RPMI8226 (cell line): ENCODE measurements around the gene NAALADL1.

Source experiments
- DNase-seq: peaks from one replicate; pipeline ENCODE4 v3.0.0-alpha.2; 2015

Gene NAALADL1

GRCh38 chr11:65083134-65083833 lies 24.9 kb upstream of the NAALADL1 start:
- no peak for DNase-seq

GRCh38 chr11:65078786-65079342 lies 20.5 kb upstream of the NAALADL1 start:
- no peak for DNase-seq

GRCh38 chr11:65078151-65078550 lies 19.8 kb upstream of the NAALADL1 start:
- peak; percentile 74 for DNase-seq

- peak; percentile 35 for DNase-seq
Observed at GRCh38 chr11:65077451-65077850, 19.1 kb upstream of the NAALADL1 start.

GRCh38 chr11:65072631-65072966 lies 14.2 kb upstream of the NAALADL1 start:
- DNase-seq = no peak

- DNase-seq = no peak
Observed at GRCh38 chr11:65071907-65072630, 13.7 kb upstream of the NAALADL1 start.

- no peak for DNase-seq
Observed at GRCh38 chr11:65069217-65069616, 10.9 kb upstream of the NAALADL1 start.

GRCh38 chr11:65067446-65067845 lies 9.1 kb upstream of the NAALADL1 start:
- no peak for DNase-seq

- DNase-seq = peak; percentile 34
Observed at GRCh38 chr11:65066805-65067291, 8.5 kb upstream of the NAALADL1 start.

- DNase-seq = no peak
Observed at GRCh38 chr11:65066315-65066714, 8.0 kb upstream of the NAALADL1 start.

- no peak for DNase-seq
Observed at GRCh38 chr11:65065851-65066250, 7.5 kb upstream of the NAALADL1 start.

- DNase-seq = no peak
Observed at GRCh38 chr11:65064847-65065240, 6.5 kb upstream of the NAALADL1 start.

- DNase-seq = no peak
Observed at GRCh38 chr11:65063532-65063931, 5.2 kb upstream of the NAALADL1 start.

- DNase-seq = peak; percentile 70
Observed at GRCh38 chr11:65060913-65061408, 2.6 kb upstream of the NAALADL1 start.

- no peak for DNase-seq
Observed at GRCh38 chr11:65059959-65060824, 1.8 kb upstream of the NAALADL1 start.

GRCh38 chr11:65059523-65059922 lies 1.2 kb upstream of the NAALADL1 start:
- no peak for DNase-seq

- no peak for DNase-seq
Observed at GRCh38 chr11:65058012-65058411, 341 bp downstream of the NAALADL1 start.

- no peak for DNase-seq
Observed at GRCh38 chr11:65057526-65057925, 827 bp downstream of the NAALADL1 start.

GRCh38 chr11:65056999-65057398 lies 1.4 kb downstream of the NAALADL1 start:
- DNase-seq = no peak

GRCh38 chr11:65055538-65055937 lies 2.8 kb downstream of the NAALADL1 start:
- no peak for DNase-seq

- peak; percentile 17 for DNase-seq
Observed at GRCh38 chr11:65053827-65054508, 4.4 kb downstream of the NAALADL1 start.

GRCh38 chr11:65051398-65051858 lies 6.9 kb downstream of the NAALADL1 start:
- no peak for DNase-seq
